HEK293 (cell line): ENCODE results near the gene MIF4GD.
"Not testable (repeated sequence)": the region's sequence is repeated elsewhere in the genome, so short reads cannot be mapped to it uniquely, and the experiment has no call there.

Source experiments
- CTCF ChIA-PET: fragments of 350-600 bp; formaldehyde crosslinking; extraction: SDS; loops from one replicate; lab custom pipeline; 2021; ENCODE audit warnings: antibody characterized with exemption; lab: Yijun Ruan, JAX
- POLR2A ChIA-PET: fragments of 300-600 bp; formaldehyde crosslinking; extraction: SDS; loops from one replicate; lab custom pipeline; 2020; ENCODE audit warnings: antibody characterized with exemption, inconsistent platforms; lab: Yijun Ruan, JAX
- H3K27ac ChIP-seq: fragments of 200-500 bp; sonication (Bioruptor generic); 2 replicates; pipeline ENCODE4 v1.5.1; 2014; ENCODE audit warnings: low read depth, low read length, control low read depth, inconsistent platforms; ENCODE audit errors: extremely low read depth
- H3K36me3 ChIP-seq, 2 experiments: fragments of 200-500 bp in 1 of 2; sonication (Bioruptor generic) in 1 of 2; 1 replicate in 1 of 2; 2 replicates in 1 of 2; pipeline ENCODE4 v1.5.1; 2014 to 2017; ENCODE audit warnings: inconsistent platforms in 2 of 2, low read length in 2 of 2; ENCODE audit not compliant: control insufficient read depth in 2 of 2, insufficient read depth in 1 of 2
- H3K4me1 ChIP-seq: fragments of 200-500 bp; sonication (Bioruptor generic); 2 replicates; pipeline ENCODE4 v1.5.1; 2014; ENCODE audit warnings: mild to moderate bottlenecking, low read length, inconsistent platforms; ENCODE audit not compliant: control insufficient read depth, insufficient read depth
- H3K4me3 ChIP-seq: 2 replicates; pipeline ENCODE4 v1.5.1; 2011; ENCODE audit warnings: low read depth, mild to moderate bottlenecking, control low read depth, low read length, moderate library complexity
- H3K9me3 ChIP-seq: fragments of 200-500 bp; sonication (Bioruptor generic); 2 replicates; pipeline ENCODE4 v1.5.1; 2014; ENCODE audit warnings: low read depth, low read length, inconsistent platforms; ENCODE audit not compliant: control insufficient read depth, insufficient read depth
- EGR2 ChIP-seq: fragments of 450-650 bp; formaldehyde crosslinking; IDR thresholded peaks from 2 replicates; pipeline ENCODE4 v1.5.1; 2016; ENCODE audit warnings: low read depth, missing biosample characterization, missing genetic modification characterization
- GLIS1 ChIP-seq: fragments of 450-650 bp; formaldehyde crosslinking; IDR thresholded peaks from 2 replicates; pipeline ENCODE4 v1.5.1; 2016; ENCODE audit warnings: missing biosample characterization, missing genetic modification characterization
- KLF1 ChIP-seq: fragments of 450-650 bp; formaldehyde crosslinking; IDR thresholded peaks from 2 replicates; pipeline ENCODE4 v1.5.1; 2016; ENCODE audit warnings: missing biosample characterization, missing genetic modification characterization
- KLF9 ChIP-seq: fragments of 450-650 bp; formaldehyde crosslinking; IDR thresholded peaks from 2 replicates; pipeline ENCODE4 v1.5.1; 2016; ENCODE audit warnings: missing biosample characterization, missing genetic modification characterization, low read depth
- SP3 ChIP-seq: fragments of 450-650 bp; formaldehyde crosslinking; IDR thresholded peaks from 2 replicates; pipeline ENCODE4 v1.5.1; 2016; ENCODE audit warnings: missing biosample characterization, missing genetic modification characterization
- SP7 ChIP-seq: fragments of 450-650 bp; formaldehyde crosslinking; IDR thresholded peaks from 2 replicates; pipeline ENCODE4 v1.5.1; 2016; ENCODE audit warnings: missing biosample characterization, missing genetic modification characterization
- WT1 ChIP-seq: fragments of 450-650 bp; formaldehyde crosslinking; IDR thresholded peaks from 2 replicates; pipeline ENCODE4 v1.5.1; 2016; ENCODE audit warnings: missing biosample characterization, missing genetic modification characterization
- ZFHX2 ChIP-seq: fragments of 450-650 bp; formaldehyde crosslinking; conservative IDR thresholded peaks from 2 replicates; pipeline ENCODE4 v1.5.1; 2016; ENCODE audit warnings: missing biosample characterization, missing genetic modification characterization
- ZNF121 ChIP-seq: fragments of 450-650 bp; formaldehyde crosslinking; IDR thresholded peaks from 2 replicates; pipeline ENCODE4 v1.5.1; 2016; ENCODE audit warnings: missing biosample characterization, missing genetic modification characterization
- ZNF132 ChIP-seq: fragments of 450-650 bp; formaldehyde crosslinking; IDR thresholded peaks from 2 replicates; pipeline ENCODE4 v1.5.1; 2017; ENCODE audit warnings: missing biosample characterization, missing genetic modification characterization, borderline replicate concordance
- ZNF23 ChIP-seq: fragments of 450-650 bp; formaldehyde crosslinking; IDR thresholded peaks from 2 replicates; pipeline ENCODE4 v1.5.1; 2016; ENCODE audit warnings: missing biosample characterization, missing genetic modification characterization, borderline replicate concordance
- ZNF274 ChIP-seq, 2 experiments: fragments of 200-500 bp in 1 of 2; fragments of 450-650 bp in 1 of 2; sonication (Bioruptor generic) in 1 of 2; formaldehyde crosslinking in 1 of 2; IDR thresholded peaks; 2 replicates each; pipeline versions ENCODE4 v1.5.1 to v1.6.1; 2014 to 2016; ENCODE audit warnings: borderline replicate concordance in 1 of 2, inconsistent platforms in 1 of 2, low read length in 1 of 2, missing biosample characterization in 1 of 2, missing genetic modification characterization in 1 of 2
- ZNF514 ChIP-seq: fragments of 450-650 bp; formaldehyde crosslinking; IDR thresholded peaks from 2 replicates; pipeline ENCODE4 v1.5.1; 2016; ENCODE audit warnings: missing biosample characterization, missing genetic modification characterization
- ZNF548 ChIP-seq: fragments of 450-650 bp; formaldehyde crosslinking; IDR thresholded peaks from 2 replicates; pipeline ENCODE4 v1.5.1; 2016; ENCODE audit warnings: missing biosample characterization, missing genetic modification characterization
- ZNF558 ChIP-seq: fragments of 450-650 bp; formaldehyde crosslinking; IDR thresholded peaks from 2 replicates; pipeline ENCODE4 v1.5.1; 2016; ENCODE audit warnings: missing biosample characterization, missing genetic modification characterization
- ZNF600 ChIP-seq: fragments of 450-650 bp; formaldehyde crosslinking; IDR thresholded peaks from 2 replicates; pipeline ENCODE4 v1.5.1; 2016; ENCODE audit warnings: missing biosample characterization, missing genetic modification characterization
- ZNF677 ChIP-seq: fragments of 450-650 bp; IDR thresholded peaks from 2 replicates; pipeline ENCODE4 v1.5.0; 2018; ENCODE audit warnings: missing biosample characterization, mild to moderate bottlenecking, missing genetic modification characterization, moderate library complexity
- TF ChIP-seq, protein P1 (sequence below): fragments of 450-650 bp; formaldehyde crosslinking; IDR thresholded peaks from 2 replicates; pipeline ENCODE4 v1.5.1; 2016; ENCODE audit warnings: missing biosample characterization, missing genetic modification characterization, borderline replicate concordance
- TF ChIP-seq, protein P2 (sequence below): fragments of 450-650 bp; formaldehyde crosslinking; IDR thresholded peaks from 2 replicates; pipeline ENCODE4 v1.5.1; 2016; ENCODE audit warnings: missing biosample characterization, missing genetic modification characterization
- TF ChIP-seq, protein P3 (sequence below): fragments of 450-650 bp; formaldehyde crosslinking; IDR thresholded peaks from 2 replicates; pipeline ENCODE4 v1.5.1; 2016; ENCODE audit warnings: missing biosample characterization, missing genetic modification characterization

Gene MIF4GD

DNA sequence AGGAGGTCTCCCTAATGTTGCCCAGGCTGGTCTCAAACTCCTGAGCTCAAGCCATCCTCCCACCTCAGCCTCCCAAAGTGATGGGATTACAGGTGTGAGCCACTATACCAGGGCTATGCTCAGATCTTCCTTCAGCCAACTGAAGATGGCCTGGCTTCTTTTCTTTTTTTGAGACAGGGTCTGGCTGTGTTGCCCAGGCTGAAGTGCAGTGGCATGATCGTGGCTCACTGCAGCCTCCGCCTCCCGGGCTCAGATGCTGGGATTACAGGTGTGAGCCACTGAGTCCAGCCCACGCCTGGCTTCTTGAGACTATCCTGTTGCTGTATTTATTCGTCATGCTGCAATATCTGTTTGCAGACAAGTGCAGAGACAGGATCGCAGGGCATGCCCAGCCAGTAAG lies 14.1 kb upstream of the MIF4GD start:
- peak; percentile 74; the same call in 1 of the 2 replicates for TF ChIP-seq ZNF121 (tag by site-specific recombination)
- TF ChIP-seq, protein P1, sequence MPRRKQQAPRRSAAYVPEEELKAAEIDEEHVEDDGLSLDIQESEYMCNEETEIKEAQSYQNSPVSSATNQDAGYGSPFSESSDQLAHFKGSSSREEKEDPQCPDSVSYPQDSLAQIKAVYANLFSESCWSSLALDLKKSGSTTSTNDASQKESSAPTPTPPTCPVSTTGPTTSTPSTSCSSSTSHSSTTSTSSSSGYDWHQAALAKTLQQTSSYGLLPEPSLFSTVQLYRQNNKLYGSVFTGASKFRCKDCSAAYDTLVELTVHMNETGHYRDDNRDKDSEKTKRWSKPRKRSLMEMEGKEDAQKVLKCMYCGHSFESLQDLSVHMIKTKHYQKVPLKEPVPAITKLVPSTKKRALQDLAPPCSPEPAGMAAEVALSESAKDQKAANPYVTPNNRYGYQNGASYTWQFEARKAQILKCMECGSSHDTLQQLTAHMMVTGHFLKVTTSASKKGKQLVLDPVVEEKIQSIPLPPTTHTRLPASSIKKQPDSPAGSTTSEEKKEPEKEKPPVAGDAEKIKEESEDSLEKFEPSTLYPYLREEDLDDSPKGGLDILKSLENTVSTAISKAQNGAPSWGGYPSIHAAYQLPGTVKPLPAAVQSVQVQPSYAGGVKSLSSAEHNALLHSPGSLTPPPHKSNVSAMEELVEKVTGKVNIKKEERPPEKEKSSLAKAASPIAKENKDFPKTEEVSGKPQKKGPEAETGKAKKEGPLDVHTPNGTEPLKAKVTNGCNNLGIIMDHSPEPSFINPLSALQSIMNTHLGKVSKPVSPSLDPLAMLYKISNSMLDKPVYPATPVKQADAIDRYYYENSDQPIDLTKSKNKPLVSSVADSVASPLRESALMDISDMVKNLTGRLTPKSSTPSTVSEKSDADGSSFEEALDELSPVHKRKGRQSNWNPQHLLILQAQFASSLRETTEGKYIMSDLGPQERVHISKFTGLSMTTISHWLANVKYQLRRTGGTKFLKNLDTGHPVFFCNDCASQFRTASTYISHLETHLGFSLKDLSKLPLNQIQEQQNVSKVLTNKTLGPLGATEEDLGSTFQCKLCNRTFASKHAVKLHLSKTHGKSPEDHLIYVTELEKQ (tag by site-specific recombination), result no peak
- TF ChIP-seq ZNF548, result no peak
- TF ChIP-seq, all 188 proteins: peak for 1
- Histone ChIP-seq H3K36me3 (peaks cover 31 to 43% of the 10 kb centered on the region in 2 experiments), H3K4me3 (no peak overlapping the region), H3K27ac (no peak overlapping the region), H3K4me1 (peaks cover 4% of the 10 kb centered on the region; the same call in 1 of the 2 replicates), H3K9me3 (no peaks in the 10 kb centered on the region)
- ChIA-PET POLR2A (interaction anchor here (0.7 to 1.7 kb wide), 4 partner anchors 13 to 121 kb away, joined by 3 to 7 read pairs (median 5); partner anchors contain the start of genes GRB2 and MIF4GD), CTCF (interaction anchor here (0.5 to 2.2 kb wide), 4 partner anchors 13 to 721 kb away, joined by 3 to 13 read pairs (median 4); partner anchors contain the start of gene MIF4GD)

DNA sequence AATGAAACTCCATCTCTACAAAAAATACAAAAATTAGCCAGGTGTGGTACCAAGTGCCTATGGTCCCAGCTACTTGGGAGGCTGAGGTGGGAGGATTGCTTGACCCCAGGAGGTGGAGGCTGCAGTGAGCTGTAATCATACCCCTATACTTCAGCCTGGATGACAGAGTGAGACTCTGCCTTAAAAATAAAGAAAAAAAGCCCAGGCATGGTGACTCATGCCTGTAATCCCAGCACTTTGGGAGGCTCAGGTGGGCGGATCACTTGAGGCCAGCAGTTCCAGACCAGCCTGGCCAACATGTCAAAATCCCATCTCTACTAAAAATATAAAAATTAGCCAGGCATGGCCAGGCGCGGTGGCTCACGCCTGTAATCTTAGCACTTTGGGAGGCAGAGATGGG lies 9.2 kb upstream of the MIF4GD start:
- ChIA-PET POLR2A (interaction anchor here (0.7 to 2.0 kb wide), 3 partner anchors 9 to 68 kb away, joined by 3 to 9 read pairs (median 7); partner anchors contain the start of genes MIF4GD and SLC25A19), CTCF (interaction anchor here (1.0 to 2.5 kb wide), 2 partner anchors 9 kb away, joined by 4 to 14 read pairs; partner anchors contain the start of genes MIF4GD and SLC25A19)
- H3K4me1 ChIP-seq, H3K4me3 ChIP-seq, H3K27ac ChIP-seq, H3K9me3 ChIP-seq: not testable (repeated sequence)
- peaks cover 39 to 48% of the 10 kb centered on the region in 2 experiments; a peak in 2 of 3 replicates for H3K36me3 ChIP-seq
- peak; percentile 62; the same call in 1 of the 2 replicates for TF ChIP-seq ZFHX2 (tag by site-specific recombination)
- TF ChIP-seq KLF1 (tag by site-specific recombination), result peak; percentile 23; the same call in 1 of the 2 replicates
- TF ChIP-seq GLIS1 (tag by site-specific recombination), result 0 out of 2 replicates have a peak, but pooled peaks have one; percentile 27
- TF ChIP-seq, protein P2, sequence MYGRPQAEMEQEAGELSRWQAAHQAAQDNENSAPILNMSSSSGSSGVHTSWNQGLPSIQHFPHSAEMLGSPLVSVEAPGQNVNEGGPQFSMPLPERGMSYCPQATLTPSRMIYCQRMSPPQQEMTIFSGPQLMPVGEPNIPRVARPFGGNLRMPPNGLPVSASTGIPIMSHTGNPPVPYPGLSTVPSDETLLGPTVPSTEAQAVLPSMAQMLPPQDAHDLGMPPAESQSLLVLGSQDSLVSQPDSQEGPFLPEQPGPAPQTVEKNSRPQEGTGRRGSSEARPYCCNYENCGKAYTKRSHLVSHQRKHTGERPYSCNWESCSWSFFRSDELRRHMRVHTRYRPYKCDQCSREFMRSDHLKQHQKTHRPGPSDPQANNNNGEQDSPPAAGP (tag by site-specific recombination), result 0 out of 2 replicates have a peak, but pooled peaks have one; percentile 36
- peak; percentile 75 for TF ChIP-seq SP7 (tag by site-specific recombination)
- 0 out of 2 replicates have a peak, but pooled peaks have one; percentile 15 for TF ChIP-seq WT1
- 0 out of 2 replicates have a peak, but pooled peaks have one; percentile 14 for TF ChIP-seq KLF9 (tag by site-specific recombination)
- TF ChIP-seq EGR2, result peak; percentile 48; the same call in 1 of the 2 replicates
- TF ChIP-seq SP3 (tag by site-specific recombination), result peak; percentile 32; the same call in 1 of the 2 replicates
- TF ChIP-seq ZNF600 (tag by site-specific recombination), result peak; percentile 87

DNA sequence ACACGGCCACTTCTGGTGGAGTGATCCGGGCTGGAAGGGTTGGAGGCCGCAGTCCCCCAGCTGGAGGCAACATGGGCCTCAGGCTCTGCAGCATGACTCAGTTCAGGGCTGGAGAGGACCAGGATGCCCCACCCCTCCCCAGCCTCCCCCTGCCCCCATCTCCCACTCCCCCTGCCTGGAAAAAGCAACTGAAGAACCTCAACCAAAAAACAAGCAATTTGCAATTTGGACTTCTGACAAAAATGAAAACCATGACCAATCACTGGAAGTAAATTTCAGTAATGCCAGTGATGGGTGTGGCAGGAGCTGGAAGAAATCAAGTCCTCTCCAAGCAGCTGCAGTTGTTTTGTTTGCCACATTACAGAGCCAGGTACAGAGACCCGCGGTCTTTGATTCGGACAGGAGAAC lies 6.6 kb upstream of the MIF4GD start:
- no peak overlapping the region for H3K27ac ChIP-seq
- no peak for TF ChIP-seq ZNF274 (IDR thresholded peaks at IDR 0.05; ENCODE audit: low read length)
- no peak for TF ChIP-seq ZNF274 (tag by site-specific recombination; IDR thresholded peaks at IDR 0.05; ENCODE audit: borderline replicate concordance)
- no peak for TF ChIP-seq ZNF23 (tag by site-specific recombination)
- TF ChIP-seq, protein P3, sequence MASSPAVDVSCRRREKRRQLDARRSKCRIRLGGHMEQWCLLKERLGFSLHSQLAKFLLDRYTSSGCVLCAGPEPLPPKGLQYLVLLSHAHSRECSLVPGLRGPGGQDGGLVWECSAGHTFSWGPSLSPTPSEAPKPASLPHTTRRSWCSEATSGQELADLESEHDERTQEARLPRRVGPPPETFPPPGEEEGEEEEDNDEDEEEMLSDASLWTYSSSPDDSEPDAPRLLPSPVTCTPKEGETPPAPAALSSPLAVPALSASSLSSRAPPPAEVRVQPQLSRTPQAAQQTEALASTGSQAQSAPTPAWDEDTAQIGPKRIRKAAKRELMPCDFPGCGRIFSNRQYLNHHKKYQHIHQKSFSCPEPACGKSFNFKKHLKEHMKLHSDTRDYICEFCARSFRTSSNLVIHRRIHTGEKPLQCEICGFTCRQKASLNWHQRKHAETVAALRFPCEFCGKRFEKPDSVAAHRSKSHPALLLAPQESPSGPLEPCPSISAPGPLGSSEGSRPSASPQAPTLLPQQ (tag by site-specific recombination), result no peak
- TF ChIP-seq ZNF677 (tag by site-specific recombination), result no peak
- no peak for TF ChIP-seq ZNF514 (tag by site-specific recombination)
- TF ChIP-seq SP3 (tag by site-specific recombination), result no peak
- no peak for TF ChIP-seq ZNF558
- no peak for TF ChIP-seq ZNF132
- POLR2A ChIA-PET, result interaction anchor here (0.6 to 3.7 kb wide), 4 partner anchors 8 to 145 kb away, joined by 3 to 27 read pairs (median 5); partner anchors contain the start of gene SLC25A19
- CTCF ChIA-PET, result interaction anchor here (0.6 kb wide), 1 partner anchor 486 kb away, joined by 3 read pairs; no protein-coding TSS in a partner anchor
- peaks cover 34 to 52% of the 10 kb centered on the region in 2 experiments; a peak in 2 of 3 replicates for H3K36me3 ChIP-seq
- H3K4me3 ChIP-seq, result no peak overlapping the region
- H3K9me3 ChIP-seq, result no peaks in the 10 kb centered on the region
- no peaks in the 10 kb centered on the region for H3K4me1 ChIP-seq
